ENCODE measurements around the gene TEX14.

GRCh38 chr17:58621174-58621573 lies 70.7 kb downstream of the TEX14 start:
- TF ChIP-seq CTCF (IDR thresholded peaks at IDR 0.05) (no peak), POLR2A (IDR thresholded peaks at IDR 0.05) (no peak)
